ENCODE results near the gene ASIC4. TPM values are rescaled to one million over a fixed set of nuclear protein-coding genes. Genes with fewer than 3 reads are reported as not detected.

Gene ASIC4
- total and polyA plus RNA-seq, 2 experiments from 2014 or later, result not detected

GRCh38 chr2:219517954-219518778, 3.9 kb downstream of the ASIC4 start:
- peaks cover 67% of the 10 kb centered on the region for H3K27me3 ChIP-seq
- no peak overlapping the region for H3K4me2 ChIP-seq
- no peaks in the 10 kb centered on the region for H3K79me2 ChIP-seq
- TF ChIP-seq EZH2 (IDR thresholded peaks at IDR 0.05; ENCODE audit: borderline replicate concordance) (no peak), EZH2phosphoT487 (IDR thresholded peaks at IDR 0.05; ENCODE audit: low read depth, severe bottlenecking, unreplicated experiment) (no peak), CTCF (IDR thresholded peaks at IDR 0.05; ENCODE audit: poor library complexity) (no peak)
- H3K4me3 ChIP-seq, result no peak overlapping the region
- no peak overlapping the region for H2AFZ ChIP-seq
- H3K4me1 ChIP-seq (ENCODE audit: insufficient read depth), result peaks cover 27% of the 10 kb centered on the region
- H3K36me3 ChIP-seq (replicated peaks; ENCODE audit: insufficient read depth, low read depth), result no peaks in the 10 kb centered on the region
- no peaks in the 10 kb centered on the region for H4K20me1 ChIP-seq (ENCODE audit: insufficient read depth, poor library complexity, severe bottlenecking)
- no peaks in the 10 kb centered on the region for H3K9me2 ChIP-seq (replicated peaks; ENCODE audit: insufficient read depth)
- WGBS (ENCODE audit: low lambda C conversion rate, missing lambda C conversion rate), result 65% methylated on average over 10 of the region's 10 CpGs
- no peak overlapping the region for H3K27ac ChIP-seq
- no peak for DNase-seq (ENCODE audit: low spot score)
- no peaks in the 10 kb centered on the region for H3K9me3 ChIP-seq (ENCODE audit: low read depth)

- Histone ChIP-seq H4K20me1 (ENCODE audit: insufficient read depth, poor library complexity, severe bottlenecking) (no peaks in the 10 kb centered on the region), H3K27me3 (peaks cover 67% of the 10 kb centered on the region), H3K9me3 (ENCODE audit: low read depth) (no peaks in the 10 kb centered on the region), H2AFZ (no peak overlapping the region), H3K9me2 (replicated peaks; ENCODE audit: insufficient read depth) (no peaks in the 10 kb centered on the region), H3K27ac (no peak overlapping the region), H3K4me2 (no peak overlapping the region), H3K4me1 (ENCODE audit: insufficient read depth) (peaks cover 26% of the 10 kb centered on the region), H3K36me3 (replicated peaks; ENCODE audit: insufficient read depth, low read depth) (no peaks in the 10 kb centered on the region), H3K4me3 (no peak overlapping the region), H3K79me2 (no peaks in the 10 kb centered on the region)
- TF ChIP-seq EZH2 (IDR thresholded peaks at IDR 0.05; ENCODE audit: borderline replicate concordance) (no peak), EZH2phosphoT487 (IDR thresholded peaks at IDR 0.05; ENCODE audit: low read depth, severe bottlenecking, unreplicated experiment) (no peak), CTCF (IDR thresholded peaks at IDR 0.05; ENCODE audit: poor library complexity) (no peak)
- 90% methylated on average over 9 of the region's 9 CpGs for WGBS (ENCODE audit: low lambda C conversion rate, missing lambda C conversion rate)
- DNase-seq (ENCODE audit: low spot score), result no peak
These were observed 5.2 kb downstream of the ASIC4 start for GRCh38 chr2:219519526-219519916.

GRCh38 chr2:219520079-219520478, 5.8 kb downstream of the ASIC4 start:
- H3K27me3 ChIP-seq, result peaks cover 66% of the 10 kb centered on the region
- H3K27ac ChIP-seq, result no peak overlapping the region
- DNase-seq (ENCODE audit: low spot score), result no peak
- no peaks in the 10 kb centered on the region for H3K9me3 ChIP-seq (ENCODE audit: low read depth)
- H3K9me2 ChIP-seq (replicated peaks; ENCODE audit: insufficient read depth), result no peaks in the 10 kb centered on the region
- no peak overlapping the region for H3K4me3 ChIP-seq
- no peaks in the 10 kb centered on the region for H3K79me2 ChIP-seq
- TF ChIP-seq EZH2 (IDR thresholded peaks at IDR 0.05; ENCODE audit: borderline replicate concordance) (no peak), CTCF (IDR thresholded peaks at IDR 0.05; ENCODE audit: poor library complexity) (no peak), EZH2phosphoT487 (IDR thresholded peaks at IDR 0.05; ENCODE audit: low read depth, severe bottlenecking, unreplicated experiment) (no peak)
- peaks cover 26% of the 10 kb centered on the region for H3K4me1 ChIP-seq (ENCODE audit: insufficient read depth)
- no peak overlapping the region for H3K4me2 ChIP-seq
- no peaks in the 10 kb centered on the region for H3K36me3 ChIP-seq (replicated peaks; ENCODE audit: insufficient read depth, low read depth)
- H4K20me1 ChIP-seq (ENCODE audit: insufficient read depth, poor library complexity, severe bottlenecking), result no peaks in the 10 kb centered on the region
- no peak overlapping the region for H2AFZ ChIP-seq
- 95% methylated on average over 6 of the region's 8 CpGs for WGBS (ENCODE audit: low lambda C conversion rate, missing lambda C conversion rate)

Data from hepatocyte (in vitro differentiated cells).